ENCODE measurements around the gene PTPRD.
A peak's percentile ranks its signal among the peaks of the same experiment; 100 is the strongest.
"Not testable (repeated sequence)": the region's sequence is repeated elsewhere in the genome, so short reads cannot be mapped to it uniquely, and the experiment has no call there.

PTPRD gene

GRCh38 chr9:8701904-8702303, 1910.9 kb downstream of the PTPRD start:
- no peak for DNase-seq

- DNase-seq = not testable (repeated sequence)
These were observed 1915.2 kb downstream of the PTPRD start for GRCh38 chr9:8697565-8697964.

- DNase-seq = no peak
These were observed 1916.3 kb downstream of the PTPRD start for GRCh38 chr9:8696516-8696915.

GRCh38 chr9:8694983-8695588, 1917.7 kb downstream of the PTPRD start:
- peak in 1 of 58 donors; percentile 3 for DNase-seq

GRCh38 chr9:8693464-8693863, 1919.3 kb downstream of the PTPRD start:
- no peak for DNase-seq

- no peak for DNase-seq
These were observed 1926.3 kb downstream of the PTPRD start for GRCh38 chr9:8686516-8686915.

GRCh38 chr9:8685825-8686224, 1927.0 kb downstream of the PTPRD start:
- DNase-seq = no peak

- no peak for DNase-seq
These were observed 1927.7 kb downstream of the PTPRD start for GRCh38 chr9:8684978-8685708.

- DNase-seq = no peak
These were observed 1929.3 kb downstream of the PTPRD start for GRCh38 chr9:8683496-8683895.

GRCh38 chr9:8680658-8681057, 1932.1 kb downstream of the PTPRD start:
- DNase-seq = no peak

GRCh38 chr9:8680157-8680556, 1932.6 kb downstream of the PTPRD start:
- DNase-seq = no peak

- peak in 6 of 58 donors; percentile 4 to 56 (median 6) for DNase-seq
These were observed 1933.4 kb downstream of the PTPRD start for GRCh38 chr9:8679371-8679822.

GRCh38 chr9:8677741-8678140, 1935.1 kb downstream of the PTPRD start:
- peak in 1 of 58 donors; percentile 3 for DNase-seq

- DNase-seq = no peak
These were observed 1938.3 kb downstream of the PTPRD start for GRCh38 chr9:8674536-8674935.

- no peak for DNase-seq
These were observed 1939.0 kb downstream of the PTPRD start for GRCh38 chr9:8673830-8674229.

- DNase-seq = no peak
These were observed 1942.1 kb downstream of the PTPRD start for GRCh38 chr9:8670751-8671150.

- no peak for DNase-seq
These were observed 1944.1 kb downstream of the PTPRD start for GRCh38 chr9:8668751-8669150.

- DNase-seq = no peak
These were observed 1944.6 kb downstream of the PTPRD start for GRCh38 chr9:8668231-8668630.

- DNase-seq = no peak
These were observed 1946.7 kb downstream of the PTPRD start for GRCh38 chr9:8666060-8666459.

GRCh38 chr9:8660383-8660782, 1952.4 kb downstream of the PTPRD start:
- DNase-seq = peak in 10 of 58 donors; percentile 6 to 64 (median 18)

- DNase-seq = peak in 1 of 58 donors; percentile 24
These were observed 1953.7 kb downstream of the PTPRD start for GRCh38 chr9:8659108-8659507.

GRCh38 chr9:8655071-8655470, 1957.7 kb downstream of the PTPRD start:
- no peak for DNase-seq

GRCh38 chr9:8653855-8654254, 1958.9 kb downstream of the PTPRD start:
- no peak for DNase-seq

All from anterior cingulate cortex (tissue), 58 donors.